Raji (cell line): Measurements from ENCODE around the gene SYNPR.

ENCODE experiments used
- POLR2A ChIP-seq: IDR thresholded peaks from 2 replicates; pipeline ENCODE4 v1.6.1; 2011; ENCODE audit warnings: low read depth, low read length, control low read depth; ENCODE audit not compliant: insufficient read depth

The SYNPR gene

DNA sequence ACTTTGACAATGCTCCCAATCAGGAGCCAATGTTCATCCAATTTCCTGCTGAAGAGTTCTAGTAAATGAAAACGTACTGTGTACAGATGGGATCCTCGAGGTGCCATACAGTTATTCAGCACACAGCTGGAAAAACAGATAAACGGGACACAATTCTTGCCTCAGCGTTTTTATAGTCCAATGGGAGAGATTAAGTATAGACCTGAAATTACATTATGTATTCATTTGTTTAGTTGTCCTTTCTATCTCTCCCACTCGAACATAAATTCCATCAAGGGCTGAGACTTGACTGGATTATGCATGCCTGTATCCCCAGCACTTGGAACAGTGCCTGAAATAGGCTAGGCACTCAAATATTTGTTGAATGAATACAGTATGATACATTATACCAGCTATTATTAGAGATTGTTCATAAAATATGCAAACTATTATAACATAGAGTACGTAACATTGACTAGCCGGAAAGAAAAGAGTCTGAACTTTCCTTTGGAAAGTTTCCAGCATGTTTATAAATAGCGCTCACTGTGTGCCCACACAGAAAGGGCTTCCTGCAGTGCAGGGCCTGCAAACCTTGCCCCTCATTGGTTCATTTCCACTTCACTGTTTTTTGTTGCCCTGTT is 346.9 kb downstream of the SYNPR start:
- no peak for TF ChIP-seq POLR2A

DNA sequence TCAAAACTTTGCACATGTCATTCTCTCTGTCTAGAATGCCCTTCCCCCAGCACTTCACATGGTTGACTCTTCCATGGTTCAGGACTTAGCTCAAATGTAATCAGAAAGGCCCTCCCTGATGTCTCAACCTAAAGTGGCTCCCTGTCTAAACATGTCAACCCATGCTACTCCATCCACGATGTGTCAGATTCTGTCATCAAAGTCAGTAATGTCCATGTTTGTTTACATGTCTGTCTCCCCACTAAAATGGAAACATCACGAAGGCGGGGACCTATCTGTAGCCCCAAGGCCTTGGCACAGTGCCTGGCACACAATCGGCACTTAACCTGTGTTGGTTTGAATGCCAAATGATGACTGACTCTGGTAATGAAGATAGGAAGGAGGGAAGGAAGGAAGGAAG is 353.6 kb downstream of the SYNPR start:
- no peak for TF ChIP-seq POLR2A

DNA sequence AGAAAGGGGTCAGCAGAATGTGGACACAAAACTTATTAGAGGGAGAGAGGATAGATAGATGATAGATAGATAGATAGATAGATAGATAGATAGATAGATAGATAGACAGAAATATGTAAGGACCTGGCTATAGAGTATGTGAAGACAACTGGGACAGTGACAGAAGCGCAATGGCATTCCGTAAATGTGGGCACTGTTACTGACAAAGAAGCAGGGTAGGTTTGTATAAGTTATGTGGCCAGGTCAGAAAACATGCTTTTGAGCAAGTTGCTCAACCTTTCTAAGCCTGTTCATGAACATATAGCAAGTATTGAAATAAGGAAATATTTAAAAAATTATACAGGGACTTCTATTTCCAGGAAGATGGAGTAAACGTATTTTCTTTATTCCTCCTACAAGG is 357.1 kb downstream of the SYNPR start:
- no peak for TF ChIP-seq POLR2A

DNA sequence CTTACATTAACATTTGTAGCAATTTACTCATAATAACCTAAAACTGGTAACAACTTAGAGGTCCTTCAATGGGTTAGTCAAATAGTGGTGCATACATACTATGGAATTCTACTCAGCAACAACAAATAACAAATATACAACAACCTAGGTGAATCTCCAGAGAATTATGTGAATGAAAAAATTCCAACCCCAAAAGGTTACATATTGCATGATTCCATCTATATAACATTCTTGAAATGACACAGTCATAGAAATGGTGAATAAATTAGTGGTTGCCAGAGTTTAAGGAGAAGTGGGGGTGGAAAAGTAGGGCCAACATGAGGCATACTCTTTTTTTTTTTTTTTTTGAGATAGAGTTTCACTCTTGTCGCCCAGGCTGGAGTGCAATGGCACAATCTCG is 361.7 kb downstream of the SYNPR start:
- no peak for TF ChIP-seq POLR2A

DNA sequence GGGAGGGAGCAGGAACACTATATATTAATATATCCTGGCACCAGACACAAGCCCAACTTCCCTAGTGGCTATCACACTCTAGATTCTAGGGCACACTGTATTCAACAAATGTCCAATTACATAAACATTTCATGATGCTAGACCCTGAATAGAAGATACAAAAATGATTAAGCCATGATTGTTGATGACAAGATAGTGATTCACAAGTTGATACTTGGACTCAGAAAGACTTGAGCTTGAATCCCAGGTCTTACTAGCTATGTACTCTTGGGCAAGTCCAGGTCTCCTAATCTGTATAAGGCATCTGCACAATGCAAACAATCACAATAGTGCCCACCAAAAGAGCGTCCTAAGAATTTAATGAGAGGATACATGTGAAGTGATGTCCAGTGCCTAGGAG is 364.4 kb downstream of the SYNPR start:
- no peak for TF ChIP-seq POLR2A

DNA sequence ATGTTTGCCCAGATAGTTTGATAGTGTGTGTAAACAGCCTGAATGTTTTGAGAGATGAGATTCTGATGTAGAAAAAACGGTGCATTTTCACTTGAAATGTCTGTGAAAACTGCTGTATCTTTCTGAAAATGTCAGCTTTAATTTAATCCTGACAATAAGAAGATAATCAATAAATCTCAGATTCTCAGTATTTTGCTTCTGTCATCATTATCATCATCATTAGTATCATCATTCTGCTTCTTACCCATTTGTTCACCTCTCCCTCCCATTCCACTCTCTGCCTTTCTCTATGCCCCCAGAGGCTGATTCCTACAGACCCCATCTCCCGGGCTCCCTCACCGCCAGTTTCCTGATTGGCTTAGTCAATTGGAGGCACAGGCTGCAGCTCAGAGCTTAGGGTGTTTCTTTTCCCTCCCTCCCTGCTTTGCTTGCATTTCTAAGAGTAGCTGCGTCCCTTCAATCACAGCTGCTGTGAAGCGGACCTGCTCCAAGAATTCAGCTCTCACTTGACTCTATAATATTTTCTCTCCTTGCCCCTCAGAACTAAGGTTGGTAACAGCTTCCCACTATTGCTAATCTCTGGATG is 366.2 kb downstream of the SYNPR start:
- no peak for TF ChIP-seq POLR2A

DNA sequence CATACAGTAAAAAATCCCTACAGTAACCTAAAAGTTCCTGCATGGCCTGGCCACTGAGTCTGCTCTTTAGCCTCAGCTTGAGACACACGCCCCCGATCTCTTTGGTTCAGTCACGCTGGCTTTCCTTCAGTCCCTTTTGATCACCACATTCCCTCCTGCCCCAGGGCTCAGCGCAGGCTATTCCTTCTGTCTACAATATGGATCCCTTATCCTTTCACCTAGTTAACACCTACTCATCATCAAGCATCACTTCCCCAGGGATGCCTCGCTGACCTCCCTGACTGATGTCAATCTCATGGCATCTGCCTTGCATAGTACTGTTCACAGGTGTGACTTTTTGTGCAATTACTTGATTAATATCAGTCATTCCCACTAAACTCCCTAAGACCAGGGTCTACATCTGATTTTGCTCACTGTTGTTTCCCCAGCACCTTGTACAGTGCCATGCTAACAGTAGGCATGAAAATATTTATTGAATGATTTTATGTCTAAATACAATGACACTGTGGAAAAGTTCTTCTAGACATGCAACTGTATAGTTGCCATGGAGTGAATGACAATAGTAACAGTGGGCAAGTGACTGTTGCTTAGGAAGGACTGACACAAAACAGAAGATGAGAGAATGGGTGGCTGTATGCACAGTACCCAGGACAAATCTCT is 374.1 kb downstream of the SYNPR start, which contains the start of gene SNTN:
TSS of gene SNTN (plus strand) at position 610 of the 660 bp plus-strand sequence. CDS start at position 623, 13 bp downstream.
- no peak for TF ChIP-seq POLR2A

DNA sequence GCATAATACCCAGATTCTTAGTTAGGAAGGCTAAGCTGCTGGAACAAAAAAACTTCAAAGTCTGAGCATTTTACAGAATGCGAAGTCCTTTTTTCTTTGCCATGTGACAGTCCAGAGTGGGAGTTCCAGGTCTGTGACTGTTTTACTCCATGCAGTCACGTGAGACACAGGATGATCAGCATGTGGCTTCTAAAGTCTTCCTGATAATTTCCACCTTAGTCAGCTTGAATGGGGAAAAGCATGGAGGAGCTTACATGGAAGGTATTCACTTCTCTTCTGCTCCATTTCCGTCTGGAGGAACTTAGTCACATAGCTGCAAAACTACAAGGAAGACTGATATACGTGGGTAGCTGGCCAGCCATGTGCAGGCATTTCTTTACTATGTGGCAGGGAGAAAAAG is 376.1 kb downstream of the SYNPR start:
- TF ChIP-seq POLR2A: no peak

DNA sequence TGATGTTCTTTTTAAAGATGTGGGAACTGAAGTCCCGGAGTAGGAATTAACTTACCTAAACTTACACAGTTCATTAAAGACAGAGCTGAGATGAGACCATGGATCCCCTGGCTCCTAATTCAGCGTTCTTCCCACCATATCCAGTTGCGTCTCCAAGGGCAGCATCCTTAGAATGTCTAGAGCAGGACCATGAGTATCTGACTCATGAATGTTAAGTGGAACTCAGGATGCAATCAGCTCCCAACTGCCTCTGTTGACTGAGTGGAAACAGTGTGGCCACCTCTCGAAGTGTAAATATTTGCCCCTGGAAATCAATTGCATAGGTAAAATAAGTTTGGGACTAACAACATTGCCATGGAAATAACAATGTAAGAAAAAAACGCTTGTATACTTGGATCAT is 376.8 kb downstream of the SYNPR start:
- TF ChIP-seq POLR2A: no peak

DNA sequence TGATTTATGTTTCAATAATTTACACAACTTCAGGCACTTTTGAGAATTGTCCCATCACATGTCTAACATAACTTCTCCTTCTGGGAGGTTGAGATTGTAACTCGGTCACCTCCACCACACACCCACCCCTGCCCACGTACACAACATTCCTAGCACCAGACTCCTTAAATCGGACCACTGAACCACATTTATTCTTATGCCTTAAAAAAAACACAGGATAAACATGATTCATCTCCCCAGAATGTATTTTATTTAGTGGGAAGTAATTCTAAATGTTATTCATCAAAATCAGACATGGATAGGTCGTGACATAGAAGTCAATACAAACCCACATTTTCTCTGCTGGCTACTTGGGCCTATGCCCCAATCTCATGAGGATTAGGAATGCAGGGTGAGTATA is 377.4 kb downstream of the SYNPR start:
- TF ChIP-seq POLR2A: no peak

DNA sequence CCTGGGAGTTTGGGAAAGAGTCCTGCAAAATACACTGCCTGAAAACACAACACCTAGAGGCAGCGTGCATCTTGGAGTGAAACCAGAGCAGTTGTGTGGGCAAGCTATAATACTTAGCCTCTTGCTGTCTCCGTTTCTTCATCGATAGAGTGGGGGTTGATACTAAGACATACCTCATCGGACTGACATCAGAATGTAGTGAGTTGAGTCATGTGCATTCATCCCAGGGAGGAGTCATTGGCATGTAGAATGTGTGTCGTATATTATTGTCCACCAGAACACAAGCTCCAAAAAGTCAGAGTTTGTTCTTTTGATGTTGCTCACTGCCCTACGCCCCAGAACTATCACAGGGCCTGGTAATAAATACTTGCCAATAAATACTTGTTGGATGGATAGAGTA is 378.7 kb downstream of the SYNPR start:
- TF ChIP-seq POLR2A: no peak

DNA sequence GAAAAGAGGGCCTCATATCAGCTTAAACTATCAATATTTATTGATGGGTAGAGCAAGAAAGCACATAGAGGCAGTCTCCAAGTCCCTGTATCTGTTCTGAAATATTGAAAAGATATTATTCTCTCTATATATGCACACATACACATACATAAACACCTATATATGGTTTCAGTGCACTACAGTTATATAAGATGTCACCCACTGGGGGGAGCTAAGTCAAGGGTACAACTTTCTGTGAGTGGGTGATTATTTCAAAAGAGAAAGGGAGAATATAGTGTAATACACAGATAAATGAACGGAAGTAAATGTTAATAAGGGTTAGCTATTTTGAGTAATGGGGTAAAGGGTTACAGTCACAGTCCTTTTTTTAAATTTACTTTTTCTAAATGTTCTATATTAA is 383.1 kb downstream of the SYNPR start:
- TF ChIP-seq POLR2A: no peak

DNA sequence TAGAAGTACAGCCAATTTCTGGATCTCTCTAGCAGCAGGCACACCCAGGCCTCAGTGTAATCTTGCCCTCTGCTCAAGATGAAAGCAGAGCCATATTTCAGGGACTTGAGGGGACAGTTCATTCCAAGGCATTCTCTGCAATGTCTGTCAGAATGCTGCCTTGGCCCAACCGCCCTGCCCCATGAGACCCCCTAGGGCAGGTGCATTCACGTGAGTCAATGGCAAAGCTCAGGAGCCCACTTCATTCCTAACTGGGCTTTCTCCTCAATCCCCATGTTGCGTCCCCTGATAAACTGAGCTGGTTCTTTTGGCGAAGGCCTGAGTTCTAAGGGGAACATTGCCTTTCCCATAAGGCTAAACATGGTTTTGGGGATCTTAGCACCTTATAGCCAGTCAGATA is 383.9 kb downstream of the SYNPR start:
- no peak for TF ChIP-seq POLR2A

DNA sequence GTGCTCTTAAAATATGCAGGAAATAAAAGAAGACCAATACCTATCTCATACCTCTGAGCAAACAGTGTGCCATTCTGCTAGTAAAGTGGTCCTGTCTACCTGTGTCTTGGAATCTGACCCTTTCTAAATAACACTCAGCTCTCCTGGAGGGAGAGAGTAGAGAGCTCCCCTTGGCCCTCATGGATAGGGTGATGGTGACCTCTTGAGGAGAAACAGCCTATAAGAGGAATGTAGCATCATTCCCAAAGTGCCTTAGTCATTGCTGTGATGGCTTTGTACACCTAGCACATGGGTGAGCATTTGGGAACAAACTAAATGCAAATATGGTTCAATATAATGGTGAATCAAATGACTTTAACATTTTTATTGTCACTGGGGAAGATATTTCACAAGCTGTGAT is 384.4 kb downstream of the SYNPR start:
- no peak for TF ChIP-seq POLR2A
